GM12878 (cell line): ENCODE data around the gene SMIM14.
"Not testable (repeated sequence)": the region's sequence is repeated elsewhere in the genome, so short reads cannot be mapped to it uniquely, and the experiment has no call there.

ENCODE experiments used
- DPF2 ChIP-seq: fragments of 450-650 bp; IDR thresholded peaks from 2 replicates; pipeline ENCODE4 v1.6.1; 2017; ENCODE audit warnings: mild to moderate bottlenecking
- EP300 ChIP-seq, 2 experiments: fragments of 150-350 bp in 1 of 2; IDR thresholded peaks; 2 replicates each; pipeline ENCODE4 v1.6.1; 2011 to 2012; ENCODE audit warnings: low read depth in 2 of 2, low read length in 2 of 2, borderline replicate concordance in 1 of 2, improper control_type of control experiment in 1 of 2, inconsistent platforms in 1 of 2; ENCODE audit not compliant: control insufficient read depth in 1 of 2
- HDAC6 ChIP-seq: fragments of 200-600 bp; sonication (generic); IDR thresholded peaks from one replicate; pipeline ENCODE4 v1.8.0; 2017; ENCODE audit warnings: antibody characterized with exemption; ENCODE audit not compliant: unreplicated experiment
- KDM1A ChIP-seq: fragments of 200-600 bp; sonication (generic); IDR thresholded peaks from 2 replicates; pipeline ENCODE4 v1.6.1; 2016; ENCODE audit warnings: borderline replicate concordance
- POLR2A ChIP-seq: IDR thresholded peaks from 2 replicates; pipeline ENCODE4 v1.6.1; 2011; ENCODE audit warnings: low read depth, mild to moderate bottlenecking, low read length
- POLR2AphosphoS5 ChIP-seq: IDR thresholded peaks from 2 replicates; pipeline ENCODE4 v1.6.1; 2011; ENCODE audit warnings: mild to moderate bottlenecking, low read length, inconsistent platforms
- SIN3A ChIP-seq: IDR thresholded peaks from 2 replicates; pipeline ENCODE4 v1.6.1; 2012; ENCODE audit warnings: low read depth, low read length, improper control_type of control experiment
- TARDBP ChIP-seq: IDR thresholded peaks from 2 replicates; pipeline ENCODE4 v1.6.1; 2016; ENCODE audit warnings: borderline replicate concordance
- ZNF274 ChIP-seq: IDR thresholded peaks from one replicate; pipeline ENCODE4 v1.8.0; 2011; ENCODE audit not compliant: insufficient read length, insufficient read depth
- TF ChIP-seq, protein P1 (sequence below): IDR thresholded peaks from 2 replicates; pipeline ENCODE4 v1.6.1; 2012; ENCODE audit warnings: mild to moderate bottlenecking, low read depth, low read length
- TF ChIP-seq, protein P2 (sequence below), 3 experiments: IDR thresholded peaks in 2 of 3; conservative IDR thresholded peaks in 1 of 3; 2 replicates each; pipeline ENCODE4 v1.5.1; 2011; ENCODE audit warnings: low read depth in 3 of 3, low read length in 3 of 3, mild to moderate bottlenecking in 3 of 3, control low read depth in 2 of 3, moderate library complexity in 2 of 3, inconsistent platforms in 1 of 3, mixed read lengths in 1 of 3; ENCODE audit not compliant: control insufficient read depth in 2 of 3, insufficient read depth in 1 of 3; ENCODE audit errors: extremely low read depth in 1 of 3
- TF ChIP-seq, protein P3 (sequence below): IDR thresholded peaks from 2 replicates; pipeline ENCODE4 v1.6.1; 2012; ENCODE audit warnings: low read depth, low read length, improper control_type of control experiment
- TF ChIP-seq, protein P4 (sequence below): IDR thresholded peaks from 2 replicates; pipeline ENCODE4 v1.6.1; 2012; ENCODE audit warnings: low read depth, low read length, improper control_type of control experiment

DNA sequence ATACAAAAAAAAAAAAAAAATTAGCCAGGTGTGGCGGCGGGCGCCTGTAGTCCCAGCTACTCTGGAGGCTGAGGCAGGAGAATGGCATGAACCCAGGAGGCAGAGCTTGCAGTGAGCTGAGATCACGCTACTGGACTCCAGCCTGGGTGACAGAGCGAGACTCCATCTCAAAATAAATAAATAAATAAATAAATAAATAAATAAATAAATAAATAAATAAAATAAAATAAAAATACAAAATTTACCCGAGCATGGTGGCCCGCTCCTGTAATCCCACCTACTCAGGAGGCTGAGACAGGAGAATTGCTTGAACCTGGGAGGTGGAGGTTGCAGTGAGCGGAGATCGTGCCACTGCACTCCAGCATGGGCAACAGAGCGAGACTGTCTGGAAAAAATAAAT lies 37.0 kb upstream of the SMIM14 start:
- TF ChIP-seq, protein P1, sequence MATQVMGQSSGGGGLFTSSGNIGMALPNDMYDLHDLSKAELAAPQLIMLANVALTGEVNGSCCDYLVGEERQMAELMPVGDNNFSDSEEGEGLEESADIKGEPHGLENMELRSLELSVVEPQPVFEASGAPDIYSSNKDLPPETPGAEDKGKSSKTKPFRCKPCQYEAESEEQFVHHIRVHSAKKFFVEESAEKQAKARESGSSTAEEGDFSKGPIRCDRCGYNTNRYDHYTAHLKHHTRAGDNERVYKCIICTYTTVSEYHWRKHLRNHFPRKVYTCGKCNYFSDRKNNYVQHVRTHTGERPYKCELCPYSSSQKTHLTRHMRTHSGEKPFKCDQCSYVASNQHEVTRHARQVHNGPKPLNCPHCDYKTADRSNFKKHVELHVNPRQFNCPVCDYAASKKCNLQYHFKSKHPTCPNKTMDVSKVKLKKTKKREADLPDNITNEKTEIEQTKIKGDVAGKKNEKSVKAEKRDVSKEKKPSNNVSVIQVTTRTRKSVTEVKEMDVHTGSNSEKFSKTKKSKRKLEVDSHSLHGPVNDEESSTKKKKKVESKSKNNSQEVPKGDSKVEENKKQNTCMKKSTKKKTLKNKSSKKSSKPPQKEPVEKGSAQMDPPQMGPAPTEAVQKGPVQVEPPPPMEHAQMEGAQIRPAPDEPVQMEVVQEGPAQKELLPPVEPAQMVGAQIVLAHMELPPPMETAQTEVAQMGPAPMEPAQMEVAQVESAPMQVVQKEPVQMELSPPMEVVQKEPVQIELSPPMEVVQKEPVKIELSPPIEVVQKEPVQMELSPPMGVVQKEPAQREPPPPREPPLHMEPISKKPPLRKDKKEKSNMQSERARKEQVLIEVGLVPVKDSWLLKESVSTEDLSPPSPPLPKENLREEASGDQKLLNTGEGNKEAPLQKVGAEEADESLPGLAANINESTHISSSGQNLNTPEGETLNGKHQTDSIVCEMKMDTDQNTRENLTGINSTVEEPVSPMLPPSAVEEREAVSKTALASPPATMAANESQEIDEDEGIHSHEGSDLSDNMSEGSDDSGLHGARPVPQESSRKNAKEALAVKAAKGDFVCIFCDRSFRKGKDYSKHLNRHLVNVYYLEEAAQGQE = not testable (repeated sequence)
- not testable (repeated sequence) for TF ChIP-seq SIN3A; HDAC6; DPF2; EP300 (IDR thresholded peaks at IDR 0.05; ENCODE audit: borderline replicate concordance in 1 of 2, control insufficient read depth in 1 of 2, low read depth in 2 of 2, low read length in 2 of 2); ZNF274; POLR2A; TARDBP; POLR2AphosphoS5; KDM1A
- TF ChIP-seq, protein P2, sequence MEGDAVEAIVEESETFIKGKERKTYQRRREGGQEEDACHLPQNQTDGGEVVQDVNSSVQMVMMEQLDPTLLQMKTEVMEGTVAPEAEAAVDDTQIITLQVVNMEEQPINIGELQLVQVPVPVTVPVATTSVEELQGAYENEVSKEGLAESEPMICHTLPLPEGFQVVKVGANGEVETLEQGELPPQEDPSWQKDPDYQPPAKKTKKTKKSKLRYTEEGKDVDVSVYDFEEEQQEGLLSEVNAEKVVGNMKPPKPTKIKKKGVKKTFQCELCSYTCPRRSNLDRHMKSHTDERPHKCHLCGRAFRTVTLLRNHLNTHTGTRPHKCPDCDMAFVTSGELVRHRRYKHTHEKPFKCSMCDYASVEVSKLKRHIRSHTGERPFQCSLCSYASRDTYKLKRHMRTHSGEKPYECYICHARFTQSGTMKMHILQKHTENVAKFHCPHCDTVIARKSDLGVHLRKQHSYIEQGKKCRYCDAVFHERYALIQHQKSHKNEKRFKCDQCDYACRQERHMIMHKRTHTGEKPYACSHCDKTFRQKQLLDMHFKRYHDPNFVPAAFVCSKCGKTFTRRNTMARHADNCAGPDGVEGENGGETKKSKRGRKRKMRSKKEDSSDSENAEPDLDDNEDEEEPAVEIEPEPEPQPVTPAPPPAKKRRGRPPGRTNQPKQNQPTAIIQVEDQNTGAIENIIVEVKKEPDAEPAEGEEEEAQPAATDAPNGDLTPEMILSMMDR (IDR thresholded peaks at IDR 0.05 in 2 of 3, conservative IDR thresholded peaks at IDR 0.05 in 1 of 3; ENCODE audit: control insufficient read depth in 2 of 3, extremely low read depth in 1 of 3, insufficient read depth in 1 of 3, low read depth in 3 of 3, low read length in 3 of 3) = not testable (repeated sequence)
- TF ChIP-seq, protein P3, sequence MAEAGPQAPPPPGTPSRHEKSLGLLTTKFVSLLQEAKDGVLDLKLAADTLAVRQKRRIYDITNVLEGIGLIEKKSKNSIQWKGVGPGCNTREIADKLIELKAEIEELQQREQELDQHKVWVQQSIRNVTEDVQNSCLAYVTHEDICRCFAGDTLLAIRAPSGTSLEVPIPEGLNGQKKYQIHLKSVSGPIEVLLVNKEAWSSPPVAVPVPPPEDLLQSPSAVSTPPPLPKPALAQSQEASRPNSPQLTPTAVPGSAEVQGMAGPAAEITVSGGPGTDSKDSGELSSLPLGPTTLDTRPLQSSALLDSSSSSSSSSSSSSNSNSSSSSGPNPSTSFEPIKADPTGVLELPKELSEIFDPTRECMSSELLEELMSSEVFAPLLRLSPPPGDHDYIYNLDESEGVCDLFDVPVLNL = not testable (repeated sequence)
- TF ChIP-seq, protein P4, sequence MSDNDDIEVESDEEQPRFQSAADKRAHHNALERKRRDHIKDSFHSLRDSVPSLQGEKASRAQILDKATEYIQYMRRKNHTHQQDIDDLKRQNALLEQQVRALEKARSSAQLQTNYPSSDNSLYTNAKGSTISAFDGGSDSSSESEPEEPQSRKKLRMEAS = not testable (repeated sequence)
